ENCODE results near the gene SPDYE3. TPM values are rescaled to one million over a fixed set of nuclear protein-coding genes. Genes with fewer than 3 reads are reported as not detected.
A peak's percentile ranks its signal among the peaks of the same experiment; 100 is the strongest.

The SPDYE3 gene
- total RNA-seq, 1 experiment from 2014 or later, result not detected

DNA sequence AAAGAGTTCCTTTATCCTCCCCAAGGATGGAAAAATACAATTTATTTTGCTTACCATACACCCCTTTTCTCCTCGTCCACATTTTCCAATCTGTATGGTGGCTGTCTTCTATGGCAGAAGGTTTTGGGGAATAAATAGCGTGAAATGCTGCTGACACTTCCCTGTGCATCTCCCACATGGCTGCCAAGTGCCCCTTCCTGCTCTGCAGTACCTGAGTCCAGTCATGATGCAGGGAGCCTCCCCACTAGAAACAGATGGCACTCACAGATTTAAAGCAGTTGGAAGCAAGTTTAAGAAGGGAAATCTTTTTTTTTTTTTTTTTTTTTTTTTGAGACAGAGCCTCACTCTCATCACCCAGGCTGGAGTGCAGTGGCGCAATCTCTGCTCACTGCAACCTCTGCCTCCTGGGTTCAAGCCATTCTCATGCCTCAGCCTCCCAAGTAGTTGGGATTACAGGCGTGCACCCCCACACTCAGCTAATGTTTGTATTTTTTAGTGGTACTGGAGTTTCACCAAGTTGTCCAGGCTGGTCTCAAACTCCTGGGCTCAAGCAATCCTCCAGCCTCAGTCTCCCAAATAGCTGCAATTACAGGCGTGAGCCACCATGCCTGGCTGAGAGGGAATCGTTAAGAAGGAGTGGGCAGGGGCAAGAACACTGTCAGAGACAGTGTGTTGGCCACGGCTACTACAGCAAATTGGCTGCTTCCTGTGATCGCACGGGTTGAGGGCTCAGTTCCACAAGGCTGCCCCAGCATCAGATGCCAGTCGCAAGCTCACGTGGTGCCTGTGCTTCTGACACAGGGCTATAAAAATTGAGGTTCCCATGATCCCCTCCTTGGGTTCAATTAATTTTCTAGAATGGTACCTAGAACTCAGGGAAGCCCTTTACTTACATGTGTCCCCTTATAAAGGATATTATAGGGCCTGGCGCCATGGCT lies 60.4 kb downstream of the SPDYE3 start:
- no peaks in the 10 kb centered on the region for H3K27me3 Mint-ChIP-seq (ENCODE audit: insufficient read depth, unreplicated experiment)
- POLR2A ChIA-PET, result interaction anchor here (0.6 to 1.1 kb wide), 3 partner anchors 10 to 219 kb away, joined by 3 to 4 read pairs (median 3); partner anchors contain the start of gene LAMTOR4
- BruUV-seq (replicated peaks), result no TSS peak
- CTCF ChIA-PET, result interaction anchor here (0.7 kb wide), 1 partner anchor 101 kb away, joined by 3 read pairs; no protein-coding TSS in a partner anchor
- H3K9me3 Mint-ChIP-seq (ENCODE audit: unreplicated experiment), result no peaks in the 10 kb centered on the region
- no peak for DNase-seq (ENCODE audit: unreplicated experiment)
- H3K27ac Mint-ChIP-seq (ENCODE audit: low read depth, unreplicated experiment), result no peak overlapping the region
- H3K36me3 Mint-ChIP-seq (ENCODE audit: insufficient read depth, unreplicated experiment), result peaks cover 19% of the 10 kb centered on the region
- intact Hi-C loops (cut with micrococcal nuclease), result no loop called here
- TF ChIP-seq CTCF (IDR thresholded peaks at IDR 0.05; ENCODE audit: unreplicated experiment), result no peak
- no peak overlapping the region for H3K4me3 Mint-ChIP-seq (ENCODE audit: unreplicated experiment)
- no peaks in the 10 kb centered on the region for H3K4me1 Mint-ChIP-seq (ENCODE audit: insufficient read depth, unreplicated experiment)

GRCh38 chr7:100369105-100369504 lies 61.6 kb downstream of the SPDYE3 start:
- H3K36me3 Mint-ChIP-seq (ENCODE audit: insufficient read depth, unreplicated experiment), result peaks cover 7% of the 10 kb centered on the region
- no peaks in the 10 kb centered on the region for H3K4me1 Mint-ChIP-seq (ENCODE audit: insufficient read depth, unreplicated experiment)

DNA sequence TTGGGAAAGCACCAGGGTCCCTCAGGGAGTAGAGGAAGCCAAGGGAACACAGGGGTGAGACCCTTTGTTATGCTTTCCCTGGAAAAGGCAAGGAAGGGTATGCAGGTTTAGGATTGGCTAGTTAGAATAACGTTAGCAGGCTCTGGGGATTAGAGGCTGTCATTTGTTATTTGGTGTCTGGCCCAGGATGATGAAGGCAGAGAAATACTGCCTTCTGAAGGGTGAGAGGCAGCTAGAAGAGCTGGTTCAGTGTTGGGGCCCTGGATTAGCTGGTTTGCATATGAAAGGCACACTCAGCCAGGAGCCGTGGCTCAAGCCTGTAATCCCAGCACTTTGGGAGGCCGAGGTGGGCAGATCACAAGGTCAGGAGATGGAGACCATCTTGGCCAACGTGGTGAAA lies 62.8 kb downstream of the SPDYE3 start:
- no peak overlapping the region for H3K4me3 Mint-ChIP-seq (ENCODE audit: unreplicated experiment)
- POLR2A ChIA-PET, result interaction anchor here (1.1 kb wide), 1 partner anchor 37 kb away, joined by 3 read pairs; no protein-coding TSS in a partner anchor
- no peaks in the 10 kb centered on the region for H3K9me3 Mint-ChIP-seq (ENCODE audit: unreplicated experiment)
- CTCF ChIA-PET, result no interaction called here
- intact Hi-C loops (cut with micrococcal nuclease), result no loop called here
- no peaks in the 10 kb centered on the region for H3K4me1 Mint-ChIP-seq (ENCODE audit: insufficient read depth, unreplicated experiment)
- no peak overlapping the region for H3K27ac Mint-ChIP-seq (ENCODE audit: low read depth, unreplicated experiment)
- DNase-seq (ENCODE audit: unreplicated experiment), result no peak
- BruUV-seq (replicated peaks), result no TSS peak
- H3K36me3 Mint-ChIP-seq (ENCODE audit: insufficient read depth, unreplicated experiment), result peaks cover 7% of the 10 kb centered on the region
- no peak for TF ChIP-seq CTCF (IDR thresholded peaks at IDR 0.05; ENCODE audit: unreplicated experiment)
- no peaks in the 10 kb centered on the region for H3K27me3 Mint-ChIP-seq (ENCODE audit: insufficient read depth, unreplicated experiment)

More at GRCh38 chr7:100369105-100369504, 61.6 kb downstream of the SPDYE3 start:
- DNase-seq (ENCODE audit: unreplicated experiment), result no peak
- TF ChIP-seq CTCF (IDR thresholded peaks at IDR 0.05; ENCODE audit: unreplicated experiment), result no peak
- BruUV-seq (replicated peaks), result TSS peak; percentile 12
- ChIA-PET POLR2A (interaction anchor here (0.8 kb wide), 1 partner anchor 1958 kb away, joined by 3 read pairs; no protein-coding TSS in a partner anchor), CTCF (no interaction called here)
- Mint-ChIP-seq H3K9me3 (ENCODE audit: unreplicated experiment) (no peaks in the 10 kb centered on the region), H3K27ac (ENCODE audit: low read depth, unreplicated experiment) (no peak overlapping the region), H3K27me3 (ENCODE audit: insufficient read depth, unreplicated experiment) (no peaks in the 10 kb centered on the region), H3K4me3 (ENCODE audit: unreplicated experiment) (no peak overlapping the region)
- intact Hi-C loops (cut with micrococcal nuclease), result no loop called here

DNA sequence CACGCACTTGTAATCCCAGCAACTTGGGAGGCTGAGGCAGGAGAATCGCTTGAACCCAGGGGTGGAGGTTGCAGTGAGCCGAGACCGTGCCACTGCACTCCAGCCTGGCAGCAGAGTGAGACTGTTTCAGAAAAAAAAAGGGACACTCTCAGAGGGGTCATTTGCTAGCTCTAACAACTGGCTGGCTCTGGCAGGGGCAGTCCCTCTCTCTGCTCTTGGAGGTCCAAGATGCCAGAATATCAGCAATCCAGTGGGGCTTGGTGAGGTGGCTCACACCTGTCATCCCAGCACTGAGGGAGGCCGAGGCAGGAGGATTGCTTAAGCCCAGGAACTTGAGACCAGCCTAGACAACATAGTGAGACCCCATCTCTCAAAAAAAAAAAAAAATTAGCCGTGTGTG lies 63.2 kb downstream of the SPDYE3 start:
- Mint-ChIP-seq H3K27ac (ENCODE audit: low read depth, unreplicated experiment) (no peak overlapping the region), H3K36me3 (ENCODE audit: insufficient read depth, unreplicated experiment) (peaks cover 7% of the 10 kb centered on the region), H3K4me1 (ENCODE audit: insufficient read depth, unreplicated experiment) (no peaks in the 10 kb centered on the region), H3K9me3 (ENCODE audit: unreplicated experiment) (no peaks in the 10 kb centered on the region), H3K27me3 (ENCODE audit: insufficient read depth, unreplicated experiment) (no peaks in the 10 kb centered on the region), H3K4me3 (ENCODE audit: unreplicated experiment) (no peak overlapping the region)
- POLR2A ChIA-PET, result interaction anchor here (1.1 kb wide), 1 partner anchor 36 kb away, joined by 3 read pairs; no protein-coding TSS in a partner anchor
- no TSS peak for BruUV-seq (replicated peaks)
- DNase-seq (ENCODE audit: unreplicated experiment), result no peak
- intact Hi-C loops (cut with micrococcal nuclease), result no loop called here
- CTCF ChIA-PET, result no interaction called here
- no peak for TF ChIP-seq CTCF (IDR thresholded peaks at IDR 0.05; ENCODE audit: unreplicated experiment)
